T-helper 2 cell treated with Interferon-gamma antibody and Interleukin-4, amounts not matched to agents 5 μg/mL and 100 μg/mL, for 36 hours (primary cell): ENCODE data around the gene SAA2.

ENCODE experiments used
- DNase-seq: peaks from one replicate; pipeline ENCODE4 v3.0.0; 2021; ENCODE audit warnings: low spot score
- H3K27ac Mint-ChIP-seq: one replicate; pipeline ENCODE4 v1.8.0; 2021; ENCODE audit warnings: mild to moderate bottlenecking, mixed read lengths
- H3K27me3 Mint-ChIP-seq: one replicate; pipeline ENCODE4 v1.8.0; 2021; ENCODE audit warnings: low read depth, mixed read lengths
- H3K36me3 Mint-ChIP-seq: one replicate; pipeline ENCODE4 v1.8.0; 2021; ENCODE audit warnings: low read depth, mixed read lengths
- H3K4me1 Mint-ChIP-seq: one replicate; pipeline ENCODE4 v1.8.0; 2021; ENCODE audit warnings: low read depth, mixed read lengths
- H3K4me3 Mint-ChIP-seq: one replicate; pipeline ENCODE4 v1.8.0; 2022; ENCODE audit warnings: mild to moderate bottlenecking, moderate library complexity, mixed read lengths
- H3K9me3 Mint-ChIP-seq: one replicate; pipeline ENCODE4 v1.8.0; 2021; ENCODE audit warnings: mixed read lengths

SAA2 gene

GRCh38 chr11:18236664-18237356 lies 11.7 kb downstream of the SAA2 start, which contains the start of gene SAA4:
SAA4 (minus strand) TSS chr11:18236802; CDS start chr11:18235926, 876 bp downstream.
- no peaks in the 10 kb centered on the region for H3K36me3 Mint-ChIP-seq
- no peak within 1 kb of the TSS for H3K4me3 Mint-ChIP-seq
- no peaks in the 10 kb centered on the region for H3K9me3 Mint-ChIP-seq
- H3K4me1 Mint-ChIP-seq: no peaks in the 10 kb centered on the region
- DNase-seq: no peak
- H3K27me3 Mint-ChIP-seq: peaks cover 60% of the 10 kb centered on the region
- H3K27ac Mint-ChIP-seq: no peak within 1 kb of the TSS

- Mint-ChIP-seq H3K9me3 (no peaks in the 10 kb centered on the region), H3K27me3 (peaks cover 52% of the 10 kb centered on the region), H3K27ac (no peak overlapping the region), H3K36me3 (no peaks in the 10 kb centered on the region), H3K4me3 (no peak overlapping the region), H3K4me1 (no peaks in the 10 kb centered on the region)
- DNase-seq: no peak
Measured at GRCh38 chr11:18235394-18236334, 12.8 kb downstream of the SAA2 start.

- no peaks in the 10 kb centered on the region for H3K4me1 Mint-ChIP-seq
- no peak overlapping the region for H3K4me3 Mint-ChIP-seq
- H3K36me3 Mint-ChIP-seq: no peaks in the 10 kb centered on the region
- H3K27me3 Mint-ChIP-seq: peaks cover 37% of the 10 kb centered on the region
- DNase-seq: no peak
- H3K9me3 Mint-ChIP-seq: no peaks in the 10 kb centered on the region
- H3K27ac Mint-ChIP-seq: no peak overlapping the region
Measured at GRCh38 chr11:18233912-18234311, 14.6 kb downstream of the SAA2 start.

- Mint-ChIP-seq H3K4me3 (no peak overlapping the region), H3K27me3 (peaks cover 19% of the 10 kb centered on the region), H3K27ac (no peak overlapping the region), H3K9me3 (no peaks in the 10 kb centered on the region), H3K36me3 (no peaks in the 10 kb centered on the region), H3K4me1 (no peaks in the 10 kb centered on the region)
- no peak for DNase-seq
Measured at GRCh38 chr11:18230859-18231258, 17.6 kb downstream of the SAA2 start.

- Mint-ChIP-seq H3K4me3 (no peak overlapping the region), H3K27ac (no peak overlapping the region), H3K4me1 (no peaks in the 10 kb centered on the region), H3K27me3 (peaks cover 17% of the 10 kb centered on the region), H3K9me3 (no peaks in the 10 kb centered on the region), H3K36me3 (no peaks in the 10 kb centered on the region)
- DNase-seq: no peak
Measured at GRCh38 chr11:18229501-18229900, 19.0 kb downstream of the SAA2 start.

GRCh38 chr11:18225913-18226312 lies 22.6 kb downstream of the SAA2 start:
- H3K4me1 Mint-ChIP-seq: no peaks in the 10 kb centered on the region
- peaks cover 8% of the 10 kb centered on the region for H3K27me3 Mint-ChIP-seq
- H3K9me3 Mint-ChIP-seq: no peaks in the 10 kb centered on the region
- no peak for DNase-seq
- H3K4me3 Mint-ChIP-seq: no peak overlapping the region
- no peak overlapping the region for H3K27ac Mint-ChIP-seq
- no peaks in the 10 kb centered on the region for H3K36me3 Mint-ChIP-seq

- H3K9me3 Mint-ChIP-seq: no peaks in the 10 kb centered on the region
Measured at GRCh38 chr11:18223591-18224387, 24.7 kb downstream of the SAA2 start.

GRCh38 chr11:18222814-18223421 lies 25.6 kb downstream of the SAA2 start:
- H3K4me3 Mint-ChIP-seq: no peak overlapping the region
- H3K9me3 Mint-ChIP-seq: no peaks in the 10 kb centered on the region
- no peak overlapping the region for H3K27ac Mint-ChIP-seq
- no peak for DNase-seq
- no peaks in the 10 kb centered on the region for H3K4me1 Mint-ChIP-seq
- no peaks in the 10 kb centered on the region for H3K36me3 Mint-ChIP-seq
- H3K27me3 Mint-ChIP-seq: peaks cover 29% of the 10 kb centered on the region

More at GRCh38 chr11:18223591-18224387, 24.7 kb downstream of the SAA2 start:
- Mint-ChIP-seq H3K4me3 (no peak overlapping the region), H3K36me3 (no peaks in the 10 kb centered on the region), H3K4me1 (no peaks in the 10 kb centered on the region), H3K27ac (no peak overlapping the region), H3K27me3 (peaks cover 21% of the 10 kb centered on the region)
- DNase-seq: no peak

GRCh38 chr11:18221274-18221876 lies 27.1 kb downstream of the SAA2 start:
- no peak overlapping the region for H3K4me3 Mint-ChIP-seq
- no peaks in the 10 kb centered on the region for H3K9me3 Mint-ChIP-seq
- DNase-seq: no peak
- no peaks in the 10 kb centered on the region for H3K36me3 Mint-ChIP-seq
- no peaks in the 10 kb centered on the region for H3K4me1 Mint-ChIP-seq
- no peak overlapping the region for H3K27ac Mint-ChIP-seq
- H3K27me3 Mint-ChIP-seq: peaks cover 33% of the 10 kb centered on the region

GRCh38 chr11:18209058-18209457 lies 39.4 kb downstream of the SAA2 start:
- Mint-ChIP-seq H3K4me3 (no peak overlapping the region), H3K9me3 (no peaks in the 10 kb centered on the region), H3K27me3 (peaks cover 61% of the 10 kb centered on the region), H3K4me1 (peaks cover 14% of the 10 kb centered on the region), H3K27ac (no peak overlapping the region), H3K36me3 (no peaks in the 10 kb centered on the region)
- no peak for DNase-seq

GRCh38 chr11:18204771-18205170 lies 43.7 kb downstream of the SAA2 start:
- Mint-ChIP-seq H3K36me3 (no peaks in the 10 kb centered on the region), H3K4me3 (no peak overlapping the region), H3K27me3 (peaks cover 50% of the 10 kb centered on the region), H3K27ac (no peak overlapping the region), H3K9me3 (no peaks in the 10 kb centered on the region), H3K4me1 (peaks cover 14% of the 10 kb centered on the region)
- DNase-seq: no peak

GRCh38 chr11:18204220-18204619 lies 44.2 kb downstream of the SAA2 start:
- H3K4me1 Mint-ChIP-seq: peaks cover 14% of the 10 kb centered on the region
- no peaks in the 10 kb centered on the region for H3K36me3 Mint-ChIP-seq
- H3K9me3 Mint-ChIP-seq: no peaks in the 10 kb centered on the region
- no peak for DNase-seq
- H3K27ac Mint-ChIP-seq: no peak overlapping the region
- peaks cover 46% of the 10 kb centered on the region for H3K27me3 Mint-ChIP-seq
- no peak overlapping the region for H3K4me3 Mint-ChIP-seq

- no peak for DNase-seq
- Mint-ChIP-seq H3K36me3 (no peaks in the 10 kb centered on the region), H3K9me3 (no peaks in the 10 kb centered on the region), H3K4me1 (peaks cover 13% of the 10 kb centered on the region), H3K27ac (no peak overlapping the region), H3K27me3 (peaks cover 44% of the 10 kb centered on the region), H3K4me3 (no peak overlapping the region)
Measured at GRCh38 chr11:18203723-18204122, 44.7 kb downstream of the SAA2 start.
